ENCODE measurements around the gene ACLY. TPM values are rescaled to one million over a fixed set of nuclear protein-coding genes. Genes with fewer than 3 reads are reported as not detected.

The ACLY gene
- total and polyA plus RNA-seq, 2 of the 13 experiments (the other 11 are each of a cell fraction or from before 2014, with no cell fraction given) = 111 to 218 TPM

GRCh38 chr17:41967921-41968578 is 49.3 kb upstream of the ACLY start:
- Histone ChIP-seq H3K9me3 (ENCODE audit: low read length) (no peaks in the 10 kb centered on the region), H3K4me3 (replicated peaks in 1 of 3; ENCODE audit: insufficient read depth in 1 of 3, low read depth in 2 of 3, low read length in 3 of 3) (peak overlapping the region; percentile 92 to 96 (median 93); a peak in 5 of 6 replicates), H3K4me2 (ENCODE audit: low read depth, low read length) (peak overlapping the region; percentile 90), H3K4me1 (ENCODE audit: insufficient read depth, low read length) (peaks cover 59% of the 10 kb centered on the region), H2AFZ (ENCODE audit: low read length) (no peak overlapping the region), H3K79me2 (ENCODE audit: insufficient read depth, low read length) (peaks cover 40% of the 10 kb centered on the region), H3K36me3 (replicated peaks in 1 of 2; ENCODE audit: control insufficient read depth in 1 of 2, insufficient read depth in 2 of 2, low read length in 2 of 2) (peaks cover 16 to 39% of the 10 kb centered on the region in 2 experiments), H3K27ac (ENCODE audit: extremely low read length, insufficient read depth, low read length) (peak overlapping the region; percentile 83), H3K27me3 (ENCODE audit: control insufficient read depth in 1 of 2, insufficient read depth in 2 of 2, low read length in 2 of 2) (no peaks in the 10 kb centered on the region; a peak in 1 of 5 replicates), H4K20me1 (ENCODE audit: insufficient read depth, low read length) (peaks cover 12% of the 10 kb centered on the region; the same call in 1 of the 2 replicates), H3K9ac (ENCODE audit: insufficient read depth, low read depth, low read length) (peak overlapping the region; percentile 98)
- POLR2A ChIA-PET = interaction anchor here (1.0 to 9.0 kb wide), 9 partner anchors 8 to 136 kb away, joined by 3 to 180 read pairs (median 28); partner anchors contain the start of genes DNAJC7, NKIRAS2 and ODAD4
- DNase-seq (ENCODE audit: low spot score) (no peak), ATAC-seq (no peak), FAIRE-seq (no peak)
- in situ Hi-C loops (cut with HindIII; ENCODE audit: extremely low pct_ligation_motif_present, low pct_unique_long_range_greater_than_20kb) = loop anchor here (5.0 kb wide), 1 partner anchor 49 kb away; the partner anchor contains the start of gene DNAJC7
- BruUV-seq (replicated peaks) = no TSS peak
- CTCF ChIA-PET (ENCODE audit: low intra/inter-chr PET ratio, low total read pairs) = no interaction called here
- intact Hi-C loops (cut with micrococcal nuclease; ENCODE audit: unreplicated experiment) = no loop called here
- WGBS (ENCODE audit: low lambda C conversion rate) = 94% methylated on average over 37 of the region's 37 CpGs
- TF ChIP-seq KLF13 (CRISPR knock-in tag; IDR thresholded peaks at IDR 0.05) (0 out of 2 replicates have a peak, but pooled peaks have one; percentile 32), RBM22 (optimal IDR thresholded peaks at IDR 0.05; ENCODE audit: low read length) (no peak), NBN (conservative IDR thresholded peaks at IDR 0.05) (no peak), ZFP36 (IDR thresholded peaks at IDR 0.05; ENCODE audit: borderline replicate concordance, low read depth, low read length, partially characterized antibody) (no peak), ZNF841 (CRISPR knock-in tag; IDR thresholded peaks at IDR 0.05; ENCODE audit: borderline replicate concordance) (0 out of 2 replicates have a peak, but pooled peaks have one; percentile 25), AGO2 (optimal IDR thresholded peaks at IDR 0.05; ENCODE audit: low read depth, low read length) (peak; percentile 95), MLLT10 (CRISPR knock-in tag; IDR thresholded peaks at IDR 0.05) (no peak), ZNF263 (CRISPR knock-in tag; IDR thresholded peaks at IDR 0.05) (0 out of 2 replicates have a peak, but pooled peaks have one; percentile 6), KLF15 (CRISPR knock-in tag; IDR thresholded peaks at IDR 0.05; ENCODE audit: borderline replicate concordance) (no peak), MAFF (IDR thresholded peaks at IDR 0.05; ENCODE audit: low read depth, low read length) (no peak), ZNF264 (CRISPR knock-in tag; IDR thresholded peaks at IDR 0.05) (no peak), MYPOP (CRISPR knock-in tag; IDR thresholded peaks at IDR 0.05) (no peak), CCAR2 (optimal IDR thresholded peaks at IDR 0.05; ENCODE audit: low read depth, low read length) (no peak), ZNF326 (CRISPR knock-in tag; IDR thresholded peaks at IDR 0.05; ENCODE audit: borderline replicate concordance) (0 out of 2 replicates have a peak, but pooled peaks have one; percentile 8)
- TF ChIP-seq, protein P1, sequence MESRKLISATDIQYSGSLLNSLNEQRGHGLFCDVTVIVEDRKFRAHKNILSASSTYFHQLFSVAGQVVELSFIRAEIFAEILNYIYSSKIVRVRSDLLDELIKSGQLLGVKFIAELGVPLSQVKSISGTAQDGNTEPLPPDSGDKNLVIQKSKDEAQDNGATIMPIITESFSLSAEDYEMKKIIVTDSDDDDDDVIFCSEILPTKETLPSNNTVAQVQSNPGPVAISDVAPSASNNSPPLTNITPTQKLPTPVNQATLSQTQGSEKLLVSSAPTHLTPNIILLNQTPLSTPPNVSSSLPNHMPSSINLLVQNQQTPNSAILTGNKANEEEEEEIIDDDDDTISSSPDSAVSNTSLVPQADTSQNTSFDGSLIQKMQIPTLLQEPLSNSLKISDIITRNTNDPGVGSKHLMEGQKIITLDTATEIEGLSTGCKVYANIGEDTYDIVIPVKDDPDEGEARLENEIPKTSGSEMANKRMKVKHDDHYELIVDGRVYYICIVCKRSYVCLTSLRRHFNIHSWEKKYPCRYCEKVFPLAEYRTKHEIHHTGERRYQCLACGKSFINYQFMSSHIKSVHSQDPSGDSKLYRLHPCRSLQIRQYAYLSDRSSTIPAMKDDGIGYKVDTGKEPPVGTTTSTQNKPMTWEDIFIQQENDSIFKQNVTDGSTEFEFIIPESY (CRISPR knock-in tag; IDR thresholded peaks at IDR 0.05) = peak; percentile 38; the same call in 1 of the 2 replicates
- TF ChIP-seq, protein P2, sequence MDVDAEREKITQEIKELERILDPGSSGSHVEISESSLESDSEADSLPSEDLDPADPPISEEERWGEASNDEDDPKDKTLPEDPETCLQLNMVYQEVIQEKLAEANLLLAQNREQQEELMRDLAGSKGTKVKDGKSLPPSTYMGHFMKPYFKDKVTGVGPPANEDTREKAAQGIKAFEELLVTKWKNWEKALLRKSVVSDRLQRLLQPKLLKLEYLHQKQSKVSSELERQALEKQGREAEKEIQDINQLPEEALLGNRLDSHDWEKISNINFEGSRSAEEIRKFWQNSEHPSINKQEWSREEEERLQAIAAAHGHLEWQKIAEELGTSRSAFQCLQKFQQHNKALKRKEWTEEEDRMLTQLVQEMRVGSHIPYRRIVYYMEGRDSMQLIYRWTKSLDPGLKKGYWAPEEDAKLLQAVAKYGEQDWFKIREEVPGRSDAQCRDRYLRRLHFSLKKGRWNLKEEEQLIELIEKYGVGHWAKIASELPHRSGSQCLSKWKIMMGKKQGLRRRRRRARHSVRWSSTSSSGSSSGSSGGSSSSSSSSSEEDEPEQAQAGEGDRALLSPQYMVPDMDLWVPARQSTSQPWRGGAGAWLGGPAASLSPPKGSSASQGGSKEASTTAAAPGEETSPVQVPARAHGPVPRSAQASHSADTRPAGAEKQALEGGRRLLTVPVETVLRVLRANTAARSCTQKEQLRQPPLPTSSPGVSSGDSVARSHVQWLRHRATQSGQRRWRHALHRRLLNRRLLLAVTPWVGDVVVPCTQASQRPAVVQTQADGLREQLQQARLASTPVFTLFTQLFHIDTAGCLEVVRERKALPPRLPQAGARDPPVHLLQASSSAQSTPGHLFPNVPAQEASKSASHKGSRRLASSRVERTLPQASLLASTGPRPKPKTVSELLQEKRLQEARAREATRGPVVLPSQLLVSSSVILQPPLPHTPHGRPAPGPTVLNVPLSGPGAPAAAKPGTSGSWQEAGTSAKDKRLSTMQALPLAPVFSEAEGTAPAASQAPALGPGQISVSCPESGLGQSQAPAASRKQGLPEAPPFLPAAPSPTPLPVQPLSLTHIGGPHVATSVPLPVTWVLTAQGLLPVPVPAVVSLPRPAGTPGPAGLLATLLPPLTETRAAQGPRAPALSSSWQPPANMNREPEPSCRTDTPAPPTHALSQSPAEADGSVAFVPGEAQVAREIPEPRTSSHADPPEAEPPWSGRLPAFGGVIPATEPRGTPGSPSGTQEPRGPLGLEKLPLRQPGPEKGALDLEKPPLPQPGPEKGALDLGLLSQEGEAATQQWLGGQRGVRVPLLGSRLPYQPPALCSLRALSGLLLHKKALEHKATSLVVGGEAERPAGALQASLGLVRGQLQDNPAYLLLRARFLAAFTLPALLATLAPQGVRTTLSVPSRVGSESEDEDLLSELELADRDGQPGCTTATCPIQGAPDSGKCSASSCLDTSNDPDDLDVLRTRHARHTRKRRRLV (CRISPR knock-in tag; IDR thresholded peaks at IDR 0.05) = 0 out of 2 replicates have a peak, but pooled peaks have one; percentile 39

All from HepG2 (cell line).